ENCODE measurements around the gene MRC2.

Gene MRC2

GRCh38 chr17:62675701-62676100 lies 48.2 kb downstream of the MRC2 start:
- TF ChIP-seq, protein P1, sequence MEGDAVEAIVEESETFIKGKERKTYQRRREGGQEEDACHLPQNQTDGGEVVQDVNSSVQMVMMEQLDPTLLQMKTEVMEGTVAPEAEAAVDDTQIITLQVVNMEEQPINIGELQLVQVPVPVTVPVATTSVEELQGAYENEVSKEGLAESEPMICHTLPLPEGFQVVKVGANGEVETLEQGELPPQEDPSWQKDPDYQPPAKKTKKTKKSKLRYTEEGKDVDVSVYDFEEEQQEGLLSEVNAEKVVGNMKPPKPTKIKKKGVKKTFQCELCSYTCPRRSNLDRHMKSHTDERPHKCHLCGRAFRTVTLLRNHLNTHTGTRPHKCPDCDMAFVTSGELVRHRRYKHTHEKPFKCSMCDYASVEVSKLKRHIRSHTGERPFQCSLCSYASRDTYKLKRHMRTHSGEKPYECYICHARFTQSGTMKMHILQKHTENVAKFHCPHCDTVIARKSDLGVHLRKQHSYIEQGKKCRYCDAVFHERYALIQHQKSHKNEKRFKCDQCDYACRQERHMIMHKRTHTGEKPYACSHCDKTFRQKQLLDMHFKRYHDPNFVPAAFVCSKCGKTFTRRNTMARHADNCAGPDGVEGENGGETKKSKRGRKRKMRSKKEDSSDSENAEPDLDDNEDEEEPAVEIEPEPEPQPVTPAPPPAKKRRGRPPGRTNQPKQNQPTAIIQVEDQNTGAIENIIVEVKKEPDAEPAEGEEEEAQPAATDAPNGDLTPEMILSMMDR (IDR thresholded peaks at IDR 0.05), result no peak

DNA sequence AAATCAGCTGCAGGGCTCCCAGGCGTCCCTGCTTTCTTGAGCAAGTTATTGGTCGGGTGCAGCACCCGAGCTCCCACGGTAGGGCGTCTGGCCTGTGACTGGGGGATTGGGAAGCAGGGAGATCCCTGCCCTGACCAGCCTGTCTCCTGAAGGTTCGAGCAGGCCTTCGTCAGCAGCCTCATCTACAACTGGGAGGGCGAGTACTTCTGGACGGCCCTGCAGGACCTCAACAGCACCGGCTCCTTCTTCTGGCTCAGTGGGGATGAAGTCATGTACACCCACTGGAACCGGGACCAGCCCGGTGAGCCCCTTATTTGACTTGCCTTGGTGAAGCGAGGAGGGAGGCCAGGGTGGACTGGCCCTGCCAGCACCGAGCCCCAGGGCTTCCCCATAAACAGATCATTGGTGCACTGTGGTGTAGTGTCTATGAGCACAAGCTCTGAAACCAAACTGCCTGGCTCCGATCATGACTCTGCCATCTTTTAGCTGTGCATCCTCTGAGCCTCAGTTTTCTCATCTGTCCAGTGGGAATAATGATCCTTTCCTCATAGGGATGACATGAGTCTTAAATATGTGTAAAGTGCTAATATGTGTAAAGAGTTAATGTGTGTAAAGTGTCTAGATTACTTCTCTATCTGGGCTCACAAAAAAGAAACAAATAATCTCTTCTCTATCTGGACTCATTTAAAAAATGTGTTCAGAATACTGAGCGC lies 48.9 kb downstream of the MRC2 start:
- TF ChIP-seq, protein P1 (IDR thresholded peaks at IDR 0.05), result no peak

- TF ChIP-seq, protein P1 (IDR thresholded peaks at IDR 0.05), result no peak
Measured at GRCh38 chr17:62676952-62677596, 49.6 kb downstream of the MRC2 start.

- TF ChIP-seq, protein P1 (IDR thresholded peaks at IDR 0.05), result no peak
Measured at GRCh38 chr17:62678214-62678919, 50.9 kb downstream of the MRC2 start.

GRCh38 chr17:62679866-62680377 lies 52.5 kb downstream of the MRC2 start:
- TF ChIP-seq, protein P1 (IDR thresholded peaks at IDR 0.05), result no peak

DNA sequence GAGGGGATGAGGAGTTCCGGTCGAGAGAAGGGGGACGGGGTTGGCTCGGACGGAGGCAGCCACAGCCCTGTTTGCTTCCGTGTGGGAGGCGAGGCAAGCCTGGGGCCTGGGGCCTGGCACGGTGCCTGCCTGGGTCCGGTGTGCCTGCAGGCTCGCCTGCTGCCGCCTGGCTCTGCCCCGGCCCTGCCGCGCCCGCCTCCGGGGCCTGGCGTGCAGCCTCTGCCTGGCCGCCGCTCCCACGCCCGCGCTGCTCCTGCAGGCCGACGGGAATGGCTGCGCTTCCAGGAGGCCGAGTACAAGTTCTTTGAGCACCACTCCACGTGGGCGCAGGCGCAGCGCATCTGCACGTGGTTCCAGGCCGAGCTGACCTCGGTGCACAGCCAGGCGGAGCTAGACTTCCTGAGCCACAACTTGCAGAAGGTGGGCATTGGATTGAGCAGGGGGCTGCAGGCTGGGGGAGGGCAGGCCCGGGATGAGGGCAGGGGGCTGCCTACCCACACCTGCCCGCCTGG lies 53.1 kb downstream of the MRC2 start:
- TF ChIP-seq, protein P1 (IDR thresholded peaks at IDR 0.05), result no peak

All from LNCAP (cell line).